K562 (cell line): ENCODE measurements around the gene LEPROT. TPM values are rescaled to one million over a fixed set of nuclear protein-coding genes. Genes with fewer than 3 reads are reported as not detected.

Source experiments
- ATAC-seq: fragments of 200-7000 bp; cut with Tn5 transposase; 3 replicates; pipeline ENCODE4 v1.9.1; 2020; ENCODE audit warnings: moderate library complexity
- BruUV-seq: library from RNA; stranded (reverse); fragments of 400-500 nt; replicated peaks from 2 replicates; lab custom pipeline; 2021; lab: Mats Ljungman, UMichigan
- CTCF ChIA-PET: fragments of 300-600 bp; formaldehyde crosslinking; extraction: SDS; loops from one replicate; lab custom pipeline; 2021; ENCODE audit warnings: low intra/inter-chr PET ratio; lab: Yijun Ruan, JAX
- POLR2A ChIA-PET: fragments of 300-600, 350-650 bp; sonication (Branson Sonifier 250); formaldehyde crosslinking; extraction: SDS; loops from one replicate; lab custom pipeline; 2021; ENCODE audit warnings: antibody characterized with exemption, inconsistent platforms; lab: Yijun Ruan, JAX
- DNase-seq, 4 experiments: peaks; one replicate each; pipeline versions ENCODE4 v3.0.0 to v3.0.0-alpha.2; 2011 to 2018; ENCODE audit warnings: low spot score in 3 of 4, mixed read lengths in 3 of 4; ENCODE audit errors: extremely low read depth in 1 of 4
- FAIRE-seq: peaks from 2 replicates; lab custom pipeline; 2011; peaks lifted over from hg19 to GRCh38; lab: Jason Lieb, UNC
- H2AFZ ChIP-seq: 2 replicates; pipeline ENCODE4 v1.6.0; 2011; ENCODE audit warnings: low read depth, low read length, control low read depth, inconsistent platforms
- H3K27ac ChIP-seq: fragments of 200-600 bp; 3 replicates; pipeline ENCODE4 v1.8.0; 2011; ENCODE audit warnings: low read depth, mild to moderate bottlenecking, control low read depth, inconsistent platforms, low read length, moderate library complexity, mixed read lengths; ENCODE audit errors: extremely low read depth
- H3K27me3 ChIP-seq, 2 experiments: fragments of 300-600 bp in 1 of 2; 2 replicates in 1 of 2; 3 replicates in 1 of 2; pipeline versions ENCODE4 v1.6.0 to v1.8.0; 2011; ENCODE audit warnings: inconsistent platforms in 2 of 2, low read length in 2 of 2, mild to moderate bottlenecking in 1 of 2, mixed read lengths in 1 of 2, moderate library complexity in 1 of 2; ENCODE audit not compliant: control insufficient read depth in 2 of 2, insufficient read depth in 2 of 2
- H3K36me3 ChIP-seq: fragments of 300-600 bp; 3 replicates; pipeline ENCODE4 v1.8.0; 2011; ENCODE audit warnings: mild to moderate bottlenecking, low read length, inconsistent platforms; ENCODE audit not compliant: control insufficient read depth, insufficient read depth
- H3K4me1 ChIP-seq, 2 experiments: fragments of 200-600 bp in 1 of 2; replicated peaks in 1 of 2; 2 replicates in 1 of 2; 3 replicates in 1 of 2; pipeline versions ENCODE4 v1.5.1 to v1.8.0; 2011; ENCODE audit warnings: inconsistent platforms in 2 of 2, low read length in 2 of 2, mild to moderate bottlenecking in 1 of 2, mixed read lengths in 1 of 2, moderate library complexity in 1 of 2; ENCODE audit not compliant: control insufficient read depth in 2 of 2, insufficient read depth in 2 of 2
- H3K4me2 ChIP-seq: 2 replicates; pipeline ENCODE4 v1.6.1; 2011; ENCODE audit warnings: low read length, control low read depth, inconsistent platforms, mixed read lengths; ENCODE audit not compliant: insufficient read depth
- H3K4me3 ChIP-seq: fragments of 200-600 bp; sonication (generic), shearing (Covaris generic); 2 replicates; pipeline ENCODE4 v1.5.1; 2016; ENCODE audit warnings: control low read depth, inconsistent platforms
- H3K79me2 ChIP-seq: fragments of 200-600 bp; 3 replicates; pipeline ENCODE4 v1.8.0; 2011; ENCODE audit warnings: low read length, inconsistent platforms; ENCODE audit not compliant: control insufficient read depth, insufficient read depth
- H3K9ac ChIP-seq, 2 experiments: 2 replicates each; pipeline versions ENCODE4 v1.6.0 to v1.6.1; 2011; ENCODE audit warnings: low read depth in 2 of 2, low read length in 2 of 2, control low read depth in 1 of 2, inconsistent platforms in 1 of 2, mild to moderate bottlenecking in 1 of 2, mixed read lengths in 1 of 2; ENCODE audit not compliant: insufficient read depth in 1 of 2
- H3K9me1 ChIP-seq: one replicate; pipeline ENCODE4 v1.6.0; 2011; ENCODE audit warnings: inconsistent platforms, mild to moderate bottlenecking, low read length, moderate library complexity; ENCODE audit not compliant: control insufficient read depth, insufficient read depth
- H3K9me3 ChIP-seq: replicated peaks from 2 replicates; pipeline ENCODE4 v1.5.1; 2011; ENCODE audit warnings: low read depth, low read length, inconsistent platforms; ENCODE audit not compliant: control insufficient read depth, insufficient read depth
- H4K20me1 ChIP-seq: replicated peaks from 2 replicates; pipeline ENCODE4 v1.6.1; 2011; ENCODE audit warnings: low read length, inconsistent platforms, mixed read lengths; ENCODE audit not compliant: control insufficient read depth, insufficient read depth
- C11orf30 ChIP-seq: fragments of 450-650 bp; IDR thresholded peaks from 2 replicates; pipeline ENCODE4 v1.6.1; 2016; ENCODE audit warnings: low read depth, mild to moderate bottlenecking
- GATAD2A ChIP-seq: fragments of 450-650 bp; IDR thresholded peaks from 2 replicates; pipeline ENCODE4 v1.6.1; 2017
- GTF3C2 ChIP-seq: IDR thresholded peaks from 3 replicates; pipeline ENCODE4 v1.6.1; 2011; ENCODE audit warnings: borderline replicate concordance, mild to moderate bottlenecking, moderate library complexity; ENCODE audit not compliant: insufficient read length; ENCODE audit errors: extremely low read depth
- HNRNPK ChIP-seq: fragments of 200-400 bp; formaldehyde crosslinking; IDR thresholded peaks from one replicate; pipeline ENCODE4 v1.6.1; 2018; ENCODE audit warnings: mild to moderate bottlenecking, low read depth, low read length; ENCODE audit not compliant: poor library complexity, severe bottlenecking
- MCM3 ChIP-seq: fragments of 450-650 bp; IDR thresholded peaks from 2 replicates; pipeline ENCODE4 v1.6.1; 2016
- PTRF ChIP-seq: fragments of 450-650 bp; IDR thresholded peaks from 2 replicates; pipeline ENCODE4 v1.6.1; 2016; ENCODE audit warnings: mild to moderate bottlenecking, missing genetic modification characterization, missing compliant biosample characterization
- RB1 ChIP-seq: fragments of 450-650 bp; IDR thresholded peaks from 2 replicates; pipeline ENCODE4 v1.6.1; 2017; ENCODE audit warnings: low read depth, mild to moderate bottlenecking
- TEAD2 ChIP-seq: fragments of 450-650 bp; IDR thresholded peaks from 2 replicates; pipeline ENCODE4 v1.6.1; 2016; ENCODE audit warnings: missing genetic modification characterization, control low read depth, missing compliant biosample characterization
- ZMIZ1 ChIP-seq, 2 experiments: fragments of 150-350 bp in 1 of 2; IDR thresholded peaks; 2 replicates each; pipeline ENCODE4 v1.6.1; 2012 to 2016; ENCODE audit warnings: low read depth in 2 of 2, low read length in 2 of 2, mild to moderate bottlenecking in 1 of 2, moderate library complexity in 1 of 2
- ZNF76 ChIP-seq: fragments of 250-450 bp; sonication (Bioruptor Pico); IDR thresholded peaks from 2 replicates; pipeline ENCODE4 v1.4.0; 2020; ENCODE audit warnings: mild to moderate bottlenecking, moderate library complexity, borderline replicate concordance
- WGBS: fragments of 100-300 bp; shearing (Covaris generic); methylation state at CpG from one replicate; pipeline ENCODE4 v1.1.6; 2016; ENCODE audit warnings: low coverage, mixed read lengths; ENCODE audit not compliant: insufficient coverage; ENCODE audit errors: missing lambda C conversion rate; 5-methylcytosine and 5-hydroxymethylcytosine counted together
- in situ Hi-C: fragments of 300-500 bp; cut with MboI; formaldehyde crosslinking; loops from 4 replicates; pipeline ENCODE4 v1.15.0; 2018; ENCODE audit warnings: inconsistent platforms, mixed read lengths
- intact Hi-C: fragments of 100-400 bp; cut with micrococcal nuclease; formaldehyde crosslinking; loops from 2 replicates; pipeline ENCODE4 v1.14.2; 2022
- polyA plus RNA-seq, 8 experiments: library from polyadenylated mRNA; depleted of rRNA in 4 of 8; stranded (reverse) in 5 of 8; unstranded in 3 of 8; fragments of >200 nt; fragmentation: Nextera tagmentation in 2 of 8; fragmentation: Illumina TruSeq in 1 of 8; extraction: Ambion mirVana in 2 of 8; extraction: Trizol in 1 of 8; gene quantifications; 2 replicates each; pipeline versions ENCODE4 v1.2.1 to v1.2.3, GENCODE V29; 2011 to 2014; ENCODE audit warnings: inconsistent platforms in 1 of 8, missing spikeins in 1 of 8
- total RNA-seq, 7 experiments: library from RNA; depleted of rRNA in 6 of 7; stranded (reverse); fragments of >200 nt in 6 of 7; fragmentation: Illumina TruSeq in 2 of 7; extraction: Trizol in 2 of 7; gene quantifications; 2 replicates each; pipeline versions ENCODE4 v1.2.1 to v1.2.3, GENCODE V29; 2011 to 2021; ENCODE audit warnings: low replicate concordance in 1 of 7
- TF ChIP-seq, protein P1 (sequence below), 2 experiments: fragments of 450-650 bp; IDR thresholded peaks; 2 replicates each; pipeline ENCODE4 v1.6.1; 2016

Gene LEPROT
- total and polyA plus RNA-seq, 9 of the 15 experiments (the other 6 are each of a cell fraction or from before 2014, with no cell fraction given), result 28.1 to 97.5 (median 45.8) TPM

GRCh38 chr1:65443647-65444046, 23.2 kb downstream of the LEPROT start (continued):
- TF ChIP-seq ZMIZ1 (IDR thresholded peaks at IDR 0.05; ENCODE audit: low read depth in 2 of 2, low read length in 2 of 2), result no peak

DNA sequence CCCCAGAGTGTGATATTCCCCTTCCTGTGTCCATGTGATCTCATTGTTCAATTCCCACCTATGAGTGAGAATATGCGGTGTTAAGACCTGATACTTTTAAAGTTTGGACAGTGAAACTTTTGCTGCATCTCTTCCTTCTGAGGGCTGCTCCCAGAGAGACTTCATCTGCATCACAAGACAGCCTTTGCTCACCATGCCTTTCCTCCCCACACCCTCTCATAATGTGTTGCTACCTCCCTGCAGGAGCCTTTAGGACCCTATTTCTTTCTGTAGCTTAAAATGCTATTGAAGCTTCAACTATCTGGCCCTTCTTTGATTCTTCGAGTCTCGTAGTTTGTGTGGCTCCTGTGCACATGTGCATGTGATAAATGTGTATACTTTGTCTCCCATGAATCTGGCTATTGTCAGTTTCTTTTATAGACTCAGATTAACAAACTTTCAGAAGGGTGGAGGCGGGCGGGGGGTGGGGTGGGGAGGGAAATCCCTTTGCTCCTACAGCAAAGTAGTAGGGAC, 23.7 kb downstream of the LEPROT start:
- no TSS peak for BruUV-seq
- 86% methylated on average over 3 of the region's 5 CpGs for WGBS
- FAIRE-seq (no peak), DNase-seq (no peak), ATAC-seq (no peak)
- Histone ChIP-seq H3K27ac (no peak overlapping the region), H3K36me3 (no peaks in the 10 kb centered on the region; the same call in 2 of the 3 replicates), H3K4me1 (peaks cover 3 to 9% of the 10 kb centered on the region in 2 experiments; a peak in 3 of 5 replicates), H3K9me1 (no peaks in the 10 kb centered on the region), H3K4me3 (no peak overlapping the region), H3K9ac (no peak overlapping the region), H3K27me3 (no peaks in the 10 kb centered on the region), H3K4me2 (no peak overlapping the region), H3K9me3 (no peaks in the 10 kb centered on the region), H3K79me2 (no peaks in the 10 kb centered on the region), H2AFZ (no peak overlapping the region), H4K20me1 (no peaks in the 10 kb centered on the region)
- POLR2A ChIA-PET, result no interaction called here
- in situ Hi-C loops (no loop called here), intact Hi-C loops (no loop called here)
- TF ChIP-seq MCM3 (no peak), ZNF76 (no peak), C11orf30 (no peak), GATAD2A (no peak), GTF3C2 (no peak), TEAD2 (no peak), RB1 (no peak), HNRNPK (no peak), PTRF (tag) (no peak)
- TF ChIP-seq, protein P1, sequence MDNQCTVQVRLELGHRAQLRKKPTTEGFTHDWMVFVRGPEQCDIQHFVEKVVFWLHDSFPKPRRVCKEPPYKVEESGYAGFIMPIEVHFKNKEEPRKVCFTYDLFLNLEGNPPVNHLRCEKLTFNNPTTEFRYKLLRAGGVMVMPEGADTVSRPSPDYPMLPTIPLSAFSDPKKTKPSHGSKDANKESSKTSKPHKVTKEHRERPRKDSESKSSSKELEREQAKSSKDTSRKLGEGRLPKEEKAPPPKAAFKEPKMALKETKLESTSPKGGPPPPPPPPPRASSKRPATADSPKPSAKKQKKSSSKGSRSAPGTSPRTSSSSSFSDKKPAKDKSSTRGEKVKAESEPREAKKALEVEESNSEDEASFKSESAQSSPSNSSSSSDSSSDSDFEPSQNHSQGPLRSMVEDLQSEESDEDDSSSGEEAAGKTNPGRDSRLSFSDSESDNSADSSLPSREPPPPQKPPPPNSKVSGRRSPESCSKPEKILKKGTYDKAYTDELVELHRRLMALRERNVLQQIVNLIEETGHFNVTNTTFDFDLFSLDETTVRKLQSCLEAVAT (IDR thresholded peaks at IDR 0.05), result no peak
- CTCF ChIA-PET, result no interaction called here
